HG03520 (cell line): ENCODE measurements around the gene IL18.
"Not testable (repeated sequence)": the region's sequence is repeated elsewhere in the genome, so short reads cannot be mapped to it uniquely, and the experiment has no call there.

ENCODE experiments used
- ATAC-seq: cut with Tn5 transposase; IDR thresholded peaks from one replicate; pipeline ENCODE4 v1.9.1; 2021; ENCODE audit warnings: mild to moderate bottlenecking, moderate library complexity; ENCODE audit not compliant: unreplicated experiment

IL18 gene

DNA sequence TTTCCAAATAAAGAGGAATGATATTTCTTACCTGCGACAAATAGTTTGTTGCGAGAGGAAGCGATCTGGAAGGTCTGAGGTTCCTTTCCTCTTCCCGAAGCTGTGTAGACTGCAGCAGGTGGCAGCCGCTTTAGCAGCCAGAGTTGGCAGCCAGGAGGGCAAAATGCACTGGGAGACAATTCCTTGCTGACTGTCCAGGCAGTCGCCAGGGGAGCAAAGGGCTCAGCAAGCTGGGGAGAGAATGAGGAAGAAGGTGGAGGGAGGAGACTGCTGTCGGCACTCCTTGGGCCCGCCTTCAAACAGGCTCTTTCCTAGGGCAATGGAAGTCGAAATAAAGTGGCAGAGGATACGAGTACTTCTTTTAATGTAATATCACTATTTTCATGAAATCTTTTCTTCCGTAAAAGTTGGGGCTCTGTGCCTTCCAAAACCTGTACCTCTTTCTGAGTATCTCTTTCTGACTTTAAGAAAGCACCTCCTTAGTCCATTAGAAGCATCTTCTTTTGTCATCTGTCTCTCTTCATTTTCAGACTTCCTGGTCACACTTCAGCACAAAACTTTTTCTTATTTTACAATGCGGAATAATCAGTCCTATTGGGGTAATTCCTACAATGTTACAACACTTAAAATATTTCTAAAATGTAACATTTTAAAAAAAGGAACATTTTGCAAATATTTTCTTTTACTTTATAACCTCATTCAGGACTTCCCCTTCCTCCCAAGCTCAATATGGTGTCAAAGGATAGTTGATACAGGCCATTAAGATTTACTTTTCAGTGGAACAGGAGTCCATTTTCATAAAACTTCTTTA, at the start of gene IL18:
IL18 (minus strand) TSS at position 220 of the 811 bp plus-strand sequence. CDS start 9,041 bp downstream, outside the sequence.
- no peak for ATAC-seq

DNA sequence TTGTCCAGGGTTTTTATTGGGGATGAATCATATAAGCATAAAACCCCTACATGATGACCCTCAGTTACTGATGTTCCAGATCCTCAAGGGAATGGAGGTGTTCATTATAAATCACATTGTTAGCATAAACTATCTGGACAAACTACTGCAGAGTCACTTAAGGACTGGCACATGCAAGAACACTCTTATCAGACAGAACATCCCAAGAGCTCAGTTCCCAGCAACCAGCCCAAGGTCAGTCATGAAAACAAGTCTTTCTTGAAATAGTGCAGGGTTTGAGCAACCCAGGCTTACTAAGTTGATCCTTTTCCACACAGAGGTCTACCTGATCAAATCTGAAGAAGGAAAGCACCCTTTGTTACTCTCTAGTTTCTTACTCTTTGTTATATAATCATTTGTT, 48.8 kb upstream of the IL18 start:
- ATAC-seq = no peak

DNA sequence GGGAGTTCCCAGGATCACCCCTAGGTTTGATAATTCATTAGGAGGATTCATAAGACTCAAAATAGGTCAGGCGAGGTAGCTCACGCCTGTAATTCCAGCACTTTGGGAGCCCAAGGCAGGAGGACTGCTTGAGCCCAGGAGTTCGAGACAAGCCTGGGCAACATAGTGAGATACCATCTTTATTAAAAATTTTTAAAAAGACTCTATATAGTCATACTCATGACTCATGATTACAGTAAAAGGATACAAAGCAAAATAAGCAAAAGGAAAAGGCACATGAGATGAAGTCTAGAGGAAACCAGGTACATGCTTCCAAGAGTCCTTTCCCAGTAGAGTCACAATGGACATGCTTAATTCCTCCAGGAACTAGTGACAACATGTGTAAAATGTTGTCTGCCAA, 48.4 kb upstream of the IL18 start:
- ATAC-seq = no peak

DNA sequence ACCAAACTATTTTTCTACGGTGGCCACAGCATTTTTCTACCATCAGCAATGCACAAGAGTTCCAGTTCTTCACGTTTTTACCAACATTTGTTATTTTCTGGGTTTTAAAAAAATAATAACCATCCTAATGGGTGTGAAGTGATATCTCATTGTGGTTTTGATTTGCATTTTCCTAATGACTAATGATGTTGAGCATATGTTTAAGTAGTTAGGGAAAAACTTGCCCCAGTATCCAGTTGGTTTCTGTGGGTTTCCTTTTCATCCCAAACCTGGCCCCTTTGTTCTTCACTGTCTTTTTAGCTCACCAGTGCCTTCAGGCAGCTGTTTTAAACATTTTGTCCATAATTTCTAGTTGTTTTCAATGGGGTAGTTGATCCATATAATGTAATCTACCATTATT, 47.6 kb upstream of the IL18 start:
- ATAC-seq = no peak

DNA sequence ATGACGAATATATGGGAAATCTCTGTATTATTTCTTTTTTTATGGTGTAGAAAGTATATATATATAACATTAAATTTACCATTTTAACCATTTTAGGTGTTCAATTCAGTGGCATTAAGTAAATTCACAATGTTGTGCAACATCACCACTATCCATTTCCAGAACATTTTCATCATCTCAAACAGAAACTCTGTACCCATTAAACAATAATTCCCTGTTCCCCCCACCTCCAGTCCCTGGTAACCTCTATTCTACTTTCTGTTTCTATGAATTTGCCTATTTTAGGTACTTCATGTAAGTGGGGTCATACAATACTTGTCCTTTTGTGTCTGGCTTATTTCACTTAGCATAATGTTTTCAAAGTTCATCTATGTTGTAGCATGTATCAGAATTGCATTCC, 47.0 kb upstream of the IL18 start:
- no peak for ATAC-seq

DNA sequence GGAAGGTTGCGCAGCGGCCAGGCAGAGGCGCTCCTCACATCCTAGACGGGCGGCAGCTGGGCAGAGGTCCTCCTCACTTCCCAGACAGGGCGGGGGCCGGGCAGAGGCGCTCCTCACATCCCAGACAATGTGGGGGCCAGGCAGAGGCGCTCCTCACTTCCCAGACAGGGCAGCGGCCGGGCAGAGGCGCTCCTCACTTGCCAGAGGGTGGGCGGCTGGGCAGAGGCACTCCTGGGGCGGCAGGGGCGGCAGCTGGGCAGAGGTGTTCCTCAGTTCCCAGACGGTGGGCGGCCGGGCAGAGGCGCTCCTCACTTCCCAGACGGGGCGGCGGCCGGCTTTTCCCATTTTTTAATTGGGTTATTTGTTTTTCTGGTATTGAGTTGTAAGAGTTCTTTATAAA, 42.2 kb upstream of the IL18 start:
- no peak for ATAC-seq

DNA sequence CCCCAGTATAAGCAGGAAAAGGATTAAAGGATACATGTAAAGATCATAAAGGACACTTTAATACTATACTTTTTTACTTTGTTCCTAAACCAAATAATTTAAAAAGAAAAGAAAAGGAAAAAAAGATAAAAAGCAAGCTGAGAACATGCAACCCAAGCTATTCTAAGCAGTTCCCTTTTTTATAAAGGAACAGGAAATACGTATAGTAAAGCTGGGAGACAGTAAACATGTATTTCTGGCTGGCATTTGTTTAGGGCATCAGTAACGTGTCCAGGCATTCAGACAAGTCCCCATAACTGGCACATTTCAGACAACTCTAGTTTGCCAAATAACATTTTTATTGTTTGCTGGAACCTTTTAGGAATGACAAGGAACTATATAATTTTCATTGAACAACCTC, 36.4 kb upstream of the IL18 start:
- ATAC-seq = no peak

DNA sequence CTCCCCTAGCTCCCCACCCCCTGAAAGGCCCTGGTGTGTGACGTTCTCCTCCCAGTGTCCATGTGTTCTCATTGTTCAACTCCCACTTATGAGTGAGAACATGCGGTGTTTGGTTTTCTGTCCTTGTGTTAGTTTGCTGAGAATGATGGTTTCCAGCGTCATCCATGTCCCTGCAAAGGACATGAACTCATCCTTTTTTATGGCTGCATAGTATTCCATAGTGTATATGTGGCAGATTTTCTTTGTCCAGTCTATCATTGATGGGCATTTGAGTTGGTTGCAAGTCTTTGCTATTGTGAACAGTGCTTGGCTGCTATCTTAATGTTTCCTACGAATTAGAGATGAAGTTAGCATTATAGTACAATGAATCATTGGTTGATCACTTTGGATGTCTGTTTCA, 35.2 kb upstream of the IL18 start:
- not testable (repeated sequence) for ATAC-seq

DNA sequence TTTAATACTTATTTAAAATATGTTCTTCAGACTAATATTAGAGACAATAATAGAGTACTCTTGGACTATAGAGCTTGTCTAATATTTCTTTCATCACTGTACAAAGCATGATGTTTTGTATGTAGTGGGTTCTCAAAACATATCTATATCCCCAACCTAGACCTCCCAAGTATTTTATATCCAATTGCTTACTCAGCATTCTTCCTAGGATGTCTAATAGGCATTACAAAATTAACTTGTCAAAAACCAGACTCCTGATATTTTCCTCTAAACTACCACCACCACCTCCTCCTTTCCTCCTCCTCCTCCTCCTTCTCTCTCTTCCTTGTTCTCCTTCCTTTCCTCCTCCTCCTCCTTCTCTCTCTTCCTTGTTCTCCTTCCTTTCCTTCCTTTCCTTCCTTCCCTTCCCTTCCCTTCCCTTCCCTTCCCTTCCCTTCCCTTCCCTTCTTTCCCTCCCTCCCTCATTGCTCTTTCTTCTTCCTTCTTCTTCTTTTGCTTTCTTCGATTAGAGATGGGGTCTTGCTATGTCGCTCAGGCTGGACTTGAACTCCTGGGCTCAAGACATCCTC, 32.7 kb upstream of the IL18 start:
- ATAC-seq = no peak

DNA sequence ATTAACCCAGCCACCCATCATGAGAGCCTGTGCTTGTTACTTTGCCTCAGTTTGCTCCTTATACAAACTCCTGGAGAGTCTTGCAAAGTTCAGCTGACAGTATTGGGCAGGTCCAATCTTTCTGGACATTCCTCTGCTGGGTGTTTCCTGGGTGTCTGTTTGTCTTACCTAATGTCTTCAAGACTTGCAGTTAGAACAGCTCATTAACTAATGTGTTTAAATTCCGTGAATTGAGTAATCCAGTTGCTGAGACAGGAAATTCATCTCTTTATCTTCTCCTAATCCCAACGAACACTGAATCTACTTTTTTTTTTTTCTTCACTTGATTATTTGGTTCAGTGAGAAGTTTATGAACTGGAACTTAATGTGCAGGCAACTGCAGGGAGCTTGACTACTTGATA, 32.1 kb upstream of the IL18 start:
- no peak for ATAC-seq

DNA sequence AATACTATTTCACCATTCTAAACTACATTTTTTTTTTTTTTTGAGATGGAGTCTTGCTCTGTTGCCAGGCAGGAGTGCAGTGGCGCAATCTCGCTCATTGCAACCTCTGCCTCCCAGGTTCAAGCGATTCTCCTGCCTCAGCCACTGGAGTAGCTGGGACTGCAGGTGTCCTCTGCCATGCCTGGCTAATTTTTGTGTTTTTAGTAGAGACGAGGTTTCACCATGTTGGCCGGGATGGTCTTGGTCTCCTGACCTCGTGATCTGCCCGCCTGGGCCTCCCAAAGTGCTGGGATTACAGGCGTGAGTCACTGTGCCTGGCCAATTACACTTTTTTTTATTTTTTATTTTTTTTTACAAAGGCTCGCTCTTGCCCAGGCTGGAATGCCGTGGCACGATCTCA, 31.2 kb upstream of the IL18 start:
- not testable (repeated sequence) for ATAC-seq

DNA sequence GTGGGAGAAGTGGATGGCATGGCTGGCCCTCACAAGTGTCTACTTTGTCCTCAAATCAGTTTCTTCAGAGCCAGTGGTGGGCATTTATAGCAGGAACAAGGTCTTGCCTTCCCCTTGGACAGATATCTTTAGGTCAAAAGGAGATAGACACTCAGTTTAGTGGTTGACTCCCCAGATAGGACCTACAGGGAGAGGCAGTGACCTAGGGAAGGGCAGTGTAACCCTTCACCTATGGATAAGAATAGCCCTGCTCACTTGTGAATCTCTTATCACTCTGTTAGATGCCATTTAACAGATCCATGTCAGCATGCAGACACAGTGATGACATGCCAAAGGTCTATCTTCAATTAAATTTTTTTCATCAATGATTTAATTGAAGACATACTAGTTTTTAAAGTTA, 22.4 kb upstream of the IL18 start:
- no peak for ATAC-seq

DNA sequence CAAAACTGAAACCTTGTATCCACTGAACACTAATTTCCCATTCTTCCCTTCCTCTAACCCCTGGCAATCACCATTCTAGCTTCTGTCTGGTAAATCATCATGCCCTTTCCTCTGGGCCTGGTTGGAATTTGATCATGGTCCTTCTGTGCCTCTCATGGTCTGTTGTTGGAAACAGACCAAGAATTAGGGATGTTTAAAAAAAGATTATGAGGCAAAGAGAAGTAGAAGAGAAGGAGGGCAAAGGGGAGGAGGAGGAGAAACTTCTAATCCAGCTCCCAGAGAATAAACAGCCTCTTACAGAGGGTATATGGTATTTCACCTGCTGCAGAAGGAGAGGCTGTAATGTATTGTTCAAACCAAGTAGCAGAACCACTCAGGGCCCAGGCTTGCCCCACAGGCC, 22.0 kb upstream of the IL18 start:
- ATAC-seq = no peak

DNA sequence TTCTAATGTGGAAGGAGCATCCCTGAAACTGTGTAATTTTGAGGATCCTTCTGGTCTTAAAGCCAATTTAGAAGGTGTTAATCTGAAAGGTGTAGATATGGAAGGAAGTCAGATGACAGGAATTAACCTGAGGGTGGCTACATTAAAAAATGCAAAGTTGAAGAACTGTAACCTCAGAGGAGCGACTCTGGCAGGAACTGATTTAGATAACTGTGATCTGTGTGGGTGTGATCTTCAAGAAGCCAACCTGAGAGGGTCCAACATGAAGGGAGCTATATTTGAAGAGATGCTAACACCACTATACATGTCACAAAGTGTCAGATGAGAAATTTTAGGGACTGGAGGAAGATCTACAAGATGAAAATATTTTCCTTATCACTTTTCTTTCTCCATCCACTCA, 19.0 kb upstream of the IL18 start:
- ATAC-seq = no peak

DNA sequence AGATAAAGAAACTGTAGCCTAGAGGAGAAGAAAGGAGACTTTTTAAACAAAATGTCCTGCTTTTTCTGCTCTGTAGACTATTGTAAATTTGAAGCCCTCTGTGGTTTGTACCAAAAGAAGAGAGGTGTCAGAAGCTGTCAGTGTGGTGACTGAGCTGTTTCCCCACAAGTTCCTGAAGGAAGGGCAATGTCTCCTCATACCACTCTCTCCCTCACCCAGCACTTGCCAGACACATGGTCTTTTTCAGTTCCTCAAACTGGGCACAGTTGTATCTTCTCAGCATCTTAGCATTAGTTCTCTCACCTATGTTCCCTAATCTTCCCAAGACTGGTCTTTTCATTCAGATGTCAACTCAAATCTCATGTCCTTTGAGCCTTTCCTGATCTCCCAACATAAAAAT, 15.7 kb upstream of the IL18 start:
- ATAC-seq = no peak

DNA sequence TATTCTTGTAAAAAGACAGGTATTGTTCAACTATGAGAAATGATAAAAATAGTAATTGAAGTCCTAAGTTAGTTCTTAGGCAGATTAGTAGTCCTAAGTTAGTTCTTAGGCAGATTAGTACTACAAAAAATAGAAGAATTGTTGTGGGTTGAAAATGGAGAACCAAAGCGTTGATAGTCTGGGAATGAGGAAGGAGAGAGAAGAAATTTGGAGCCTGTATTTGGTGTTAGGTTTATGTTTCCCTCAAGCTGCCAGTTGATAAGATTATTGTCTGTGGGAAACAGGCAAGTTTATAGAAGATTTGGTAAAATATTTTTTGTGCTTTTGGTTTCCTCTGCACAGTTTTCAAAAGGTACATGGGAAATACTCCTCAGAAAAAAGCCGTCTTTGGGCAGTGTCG, 15.0 kb upstream of the IL18 start:
- no peak for ATAC-seq

DNA sequence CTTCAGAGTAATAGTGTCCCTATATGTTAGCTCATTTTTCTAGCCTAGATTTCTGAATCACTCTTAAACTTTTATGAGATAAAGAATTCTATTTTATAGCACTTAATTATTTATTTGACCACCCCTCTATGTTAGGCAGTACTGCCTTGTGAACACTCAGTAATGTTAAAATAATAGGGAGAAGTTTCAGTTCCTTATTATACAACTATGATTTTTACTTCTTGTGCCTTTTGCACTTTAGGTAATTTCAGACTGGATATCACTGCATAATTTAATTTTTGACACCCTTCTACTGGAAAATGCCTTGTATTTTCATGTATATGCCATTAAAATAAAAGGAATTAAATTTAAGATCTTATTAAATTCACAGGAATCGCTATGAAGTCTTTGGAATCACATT, 14.5 kb upstream of the IL18 start:
- ATAC-seq = no peak

DNA sequence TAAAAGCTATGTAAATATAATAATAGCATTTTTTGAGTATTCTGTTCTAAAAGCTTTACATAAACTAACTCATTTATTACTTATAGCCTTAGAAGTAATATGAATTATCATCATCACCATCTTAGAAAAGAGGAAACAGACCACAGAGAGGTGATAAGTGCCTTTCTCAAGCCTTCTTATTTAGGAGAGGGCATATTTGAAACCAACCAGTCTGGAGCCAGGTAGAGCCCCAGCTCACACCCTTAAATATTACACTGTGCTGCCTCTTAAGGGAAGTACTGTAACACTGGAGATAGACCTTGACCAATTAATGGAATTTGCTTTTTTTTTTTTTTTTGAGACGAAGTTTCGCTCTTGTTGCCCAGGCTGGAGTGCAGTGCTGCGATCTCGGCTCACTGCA, 13.7 kb upstream of the IL18 start:
- no peak for ATAC-seq

DNA sequence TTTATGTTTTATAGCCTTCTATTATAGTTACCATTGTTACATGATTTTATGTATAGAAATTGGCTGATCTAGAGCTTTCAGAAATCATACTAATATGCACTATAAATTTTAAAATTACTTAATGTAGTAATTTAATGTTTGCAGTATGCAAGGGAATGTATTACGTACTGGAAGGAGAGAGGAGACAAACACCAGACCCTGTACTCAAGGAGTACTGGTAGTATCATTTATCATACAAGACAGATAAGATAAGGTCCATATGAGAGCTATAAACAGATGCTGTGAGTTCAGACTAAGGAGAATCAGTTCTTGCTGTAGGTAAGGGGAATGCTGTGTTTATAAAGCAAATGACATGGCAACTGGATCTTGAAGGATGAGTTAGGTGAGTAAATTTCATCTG, 12.2 kb upstream of the IL18 start:
- ATAC-seq = no peak

DNA sequence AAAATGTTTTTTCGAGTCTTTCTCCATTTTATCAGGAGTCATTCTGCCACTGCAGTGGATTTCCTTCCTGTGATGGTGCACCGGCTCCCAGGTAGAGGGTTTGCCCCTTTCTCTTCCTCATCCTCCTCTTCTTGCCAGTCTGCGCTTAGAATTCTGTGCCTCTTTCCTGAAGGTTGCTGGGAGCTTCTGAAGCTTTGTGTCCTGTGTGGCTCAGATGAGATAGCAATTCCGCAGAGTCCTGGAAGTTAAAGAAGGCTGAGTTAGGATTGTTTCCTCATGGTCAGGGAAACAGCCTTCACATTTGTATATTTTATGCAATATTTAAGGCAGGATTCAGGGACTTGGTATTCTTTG, 11.7 kb upstream of the IL18 start:
- ATAC-seq = no peak

DNA sequence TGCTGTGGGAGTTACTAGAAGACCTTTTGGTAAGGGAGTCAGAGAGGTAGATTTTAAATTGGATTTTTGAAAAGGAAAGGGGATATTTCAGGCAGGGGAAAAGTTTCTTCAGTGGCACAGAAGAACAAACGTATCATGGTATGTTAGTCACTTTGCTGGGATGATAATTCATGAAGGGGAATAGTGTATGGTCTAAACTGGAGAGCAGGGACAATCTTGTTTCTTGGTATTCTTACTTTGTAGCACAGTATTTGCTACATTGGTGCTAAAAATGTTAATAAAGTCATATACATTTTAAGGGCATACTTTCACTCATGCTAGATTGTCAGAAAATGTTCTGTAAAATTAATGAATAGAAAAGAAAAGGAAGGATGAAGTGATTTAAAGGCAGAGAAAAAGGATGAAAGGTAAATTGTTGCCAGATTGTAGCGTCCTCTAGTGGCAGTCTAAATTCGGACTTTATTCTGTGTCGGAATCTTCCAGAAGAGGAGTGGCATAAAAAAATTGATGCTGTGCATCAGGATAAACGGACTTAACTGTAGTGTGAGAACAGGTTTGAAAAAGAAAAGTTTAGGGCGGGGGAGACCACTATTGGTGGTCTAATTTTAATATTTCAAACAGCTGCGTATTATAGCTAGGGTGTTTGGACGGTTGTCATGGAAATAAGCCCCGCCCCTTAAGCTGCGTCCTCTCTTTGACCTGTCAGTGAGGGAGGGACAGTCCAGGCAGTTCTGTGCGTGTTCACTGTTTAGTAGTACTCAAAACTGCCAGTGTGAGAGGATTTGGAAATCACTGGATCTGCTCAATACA, 11.1 kb upstream of the IL18 start, which contains the start of gene BCO2:
BCO2 (plus strand) TSS at position 724 of the 810 bp plus-strand sequence. CDS start 90 bp downstream, outside the sequence.
- no peak for ATAC-seq

DNA sequence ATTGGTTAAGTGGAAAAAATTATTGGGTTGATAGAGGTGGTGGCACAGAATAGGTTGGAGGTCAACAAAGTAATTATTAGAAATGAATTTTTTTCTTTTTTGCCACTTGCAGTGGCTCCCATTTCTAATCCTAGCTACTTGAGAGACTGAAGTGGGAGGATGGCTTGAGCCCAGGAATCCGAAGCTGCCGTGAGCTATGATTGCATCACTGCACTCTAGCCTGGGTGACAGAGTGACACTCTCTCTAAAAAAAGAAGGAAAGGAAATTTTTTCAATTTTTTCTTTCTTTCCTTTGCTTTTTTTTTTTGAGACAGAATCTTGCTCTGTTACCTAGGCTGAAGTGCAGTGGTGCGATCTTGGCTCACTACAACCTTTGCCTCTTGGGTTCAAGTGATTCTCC, 9.3 kb upstream of the IL18 start:
- no peak for ATAC-seq
